Lung (tissue), 12 donors: Measurements from ENCODE around the gene RALGAPA2. TPM values are rescaled to one million over a fixed set of nuclear protein-coding genes. Genes with fewer than 3 reads are reported as not detected.

Source experiments
- ATAC-seq: fragments of 200-7000 bp; cut with Tn5 transposase; one replicate; pipeline ENCODE4 v1.9.1; 2020; ENCODE audit warnings: moderate number of reproducible peaks; ENCODE audit not compliant: insufficient read depth, low FRiP score
- DNase-seq, 3 donors: peaks; one replicate each; pipeline ENCODE4 v3.0.0-alpha.2; 2013 to 2017
- H3K27ac ChIP-seq, 2 donors: one replicate each; pipeline ENCODE4 v1.5.1; 2013; ENCODE audit warnings: mild to moderate bottlenecking in 2 of 2, moderate library complexity in 2 of 2, control low read depth in 1 of 2, inconsistent platforms in 1 of 2, low read depth in 1 of 2, low read length in 1 of 2
- H3K27me3 ChIP-seq, 3 donors: one replicate each; pipeline ENCODE4 v1.5.1; 2013; ENCODE audit warnings: low read length in 2 of 3; ENCODE audit not compliant: control insufficient read depth in 3 of 3, insufficient read depth in 3 of 3
- H3K36me3 ChIP-seq, 4 donors: one replicate each; pipeline ENCODE4 v1.5.1; 2013; ENCODE audit warnings: low read length in 4 of 4, mild to moderate bottlenecking in 1 of 4, moderate library complexity in 1 of 4; ENCODE audit not compliant: control insufficient read depth in 4 of 4, insufficient read depth in 4 of 4
- H3K4me1 ChIP-seq, 5 donors: one replicate each; pipeline ENCODE4 v1.5.1; 2013; ENCODE audit warnings: low read length in 5 of 5, mild to moderate bottlenecking in 2 of 5, moderate library complexity in 1 of 5; ENCODE audit not compliant: control insufficient read depth in 5 of 5, insufficient read depth in 5 of 5
- H3K4me3 ChIP-seq: one replicate; pipeline ENCODE4 v1.5.1; 2013; ENCODE audit warnings: mild to moderate bottlenecking, control low read depth, moderate library complexity
- H3K9ac ChIP-seq, 2 donors: one replicate each; pipeline ENCODE4 v1.5.1; 2013; ENCODE audit warnings: low read length in 2 of 2, control low read depth in 1 of 2; ENCODE audit not compliant: insufficient read depth in 1 of 2
- H3K9me3 ChIP-seq, 4 donors: one replicate each; pipeline ENCODE4 v1.5.1; 2013; ENCODE audit warnings: low read length in 3 of 4, mild to moderate bottlenecking in 1 of 4, moderate library complexity in 1 of 4; ENCODE audit not compliant: control insufficient read depth in 4 of 4, insufficient read depth in 3 of 4
- WGBS, 2 donors: extraction: QIAGEN DNeasy Blood & Tissue Kit; methylation state at CpG; one replicate each; pipeline ENCODE4 v1.1.7; 2013; 5-methylcytosine and 5-hydroxymethylcytosine counted together
- polyA plus RNA-seq, 2 donors: library from polyadenylated mRNA; stranded (reverse); fragments of 200-250 nt; gene quantifications; one replicate each; pipeline ENCODE4 v1.2.1, GENCODE V29; 2013
- total RNA-seq, 2 donors: library from RNA; depleted of rRNA in 1 of 2; stranded (reverse); fragments of >200 nt in 1 of 2; gene quantifications; one replicate each; pipeline ENCODE4 v1.2.1, GENCODE V29; 2014 to 2021
- TF ChIP-seq, protein P1 (sequence below): IDR thresholded peaks from 2 replicates; pipeline ENCODE4 v1.5.1; 2012; ENCODE audit warnings: mild to moderate bottlenecking; ENCODE audit errors: control extremely low read depth, extremely low read depth
- donor health status: control.
- donor health status: control.
- donor health status: Bipolar disorder and iron deficiency.
- donor health status: healthy.
- donor health status: DM: yes; HTN: yes; CAD: no.

The RALGAPA2 gene
- total and polyA plus RNA-seq, 4 donors = 12.1 to 83.4 (median 55.6) TPM

DNA sequence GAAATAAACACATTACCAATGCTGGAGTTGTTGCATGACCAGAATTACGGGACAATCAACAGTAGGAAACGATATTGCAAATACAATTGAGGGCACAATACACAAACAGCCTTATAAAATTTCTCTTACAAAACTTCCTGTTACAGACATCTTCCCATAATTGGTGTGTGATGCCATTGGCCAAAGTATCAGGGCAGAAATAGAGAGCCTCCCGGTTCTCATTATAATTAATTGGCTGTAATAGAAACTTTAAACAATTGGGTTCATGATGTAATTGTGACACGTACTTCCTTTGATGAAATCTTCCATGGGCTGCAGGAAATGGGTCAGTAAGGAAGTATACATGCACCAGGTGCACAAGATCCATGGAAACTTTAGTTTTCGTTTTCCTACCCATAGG lies 40.3 kb upstream of the RALGAPA2 start:
- H3K36me3 ChIP-seq = no peaks in the 10 kb centered on the region
- ATAC-seq (no peak), DNase-seq (peak in 2 of 3 donors; percentile 44 to 62)
- H3K4me3 ChIP-seq = no peak overlapping the region
- TF ChIP-seq, protein P1, sequence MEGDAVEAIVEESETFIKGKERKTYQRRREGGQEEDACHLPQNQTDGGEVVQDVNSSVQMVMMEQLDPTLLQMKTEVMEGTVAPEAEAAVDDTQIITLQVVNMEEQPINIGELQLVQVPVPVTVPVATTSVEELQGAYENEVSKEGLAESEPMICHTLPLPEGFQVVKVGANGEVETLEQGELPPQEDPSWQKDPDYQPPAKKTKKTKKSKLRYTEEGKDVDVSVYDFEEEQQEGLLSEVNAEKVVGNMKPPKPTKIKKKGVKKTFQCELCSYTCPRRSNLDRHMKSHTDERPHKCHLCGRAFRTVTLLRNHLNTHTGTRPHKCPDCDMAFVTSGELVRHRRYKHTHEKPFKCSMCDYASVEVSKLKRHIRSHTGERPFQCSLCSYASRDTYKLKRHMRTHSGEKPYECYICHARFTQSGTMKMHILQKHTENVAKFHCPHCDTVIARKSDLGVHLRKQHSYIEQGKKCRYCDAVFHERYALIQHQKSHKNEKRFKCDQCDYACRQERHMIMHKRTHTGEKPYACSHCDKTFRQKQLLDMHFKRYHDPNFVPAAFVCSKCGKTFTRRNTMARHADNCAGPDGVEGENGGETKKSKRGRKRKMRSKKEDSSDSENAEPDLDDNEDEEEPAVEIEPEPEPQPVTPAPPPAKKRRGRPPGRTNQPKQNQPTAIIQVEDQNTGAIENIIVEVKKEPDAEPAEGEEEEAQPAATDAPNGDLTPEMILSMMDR = no peak
- peaks cover 0 to 9% (median under 1%) of the 10 kb centered on the region in 4 donors for H3K9me3 ChIP-seq
- WGBS, 2 donors = 21 to 38% methylated on average over 5 of the region's 5 CpGs
- no peaks in the 10 kb centered on the region for H3K27me3 ChIP-seq
- H3K4me1 ChIP-seq = peaks cover 0 to 2% (median 0%) of the 10 kb centered on the region in 5 donors
- peak overlapping the region in 1 of 2 donors; percentile 26 for H3K27ac ChIP-seq
- no peak overlapping the region for H3K9ac ChIP-seq

DNA sequence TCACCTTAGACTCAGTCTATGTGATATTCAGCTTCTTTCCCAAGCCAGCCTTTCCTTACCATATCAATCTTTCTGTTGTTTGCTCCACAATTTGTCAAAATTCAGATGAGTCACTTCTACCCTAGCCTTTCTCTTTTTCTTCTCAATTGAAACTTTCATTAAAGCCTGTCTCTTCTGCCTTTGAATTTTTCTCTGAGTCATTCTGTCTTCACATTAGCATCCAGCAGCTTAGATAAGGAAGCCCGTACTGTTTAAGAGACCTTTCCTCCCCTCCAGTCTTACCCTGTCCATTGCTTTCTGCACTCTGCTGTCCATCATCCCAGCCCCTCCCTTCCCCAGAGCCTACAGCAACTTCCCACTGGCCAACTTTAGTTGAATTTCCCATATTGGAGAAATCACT lies 34.9 kb upstream of the RALGAPA2 start:
- no peaks in the 10 kb centered on the region for H3K36me3 ChIP-seq
- H3K4me3 ChIP-seq = no peak overlapping the region
- no peak for DNase-seq
- H3K9me3 ChIP-seq = peaks cover 0 to 9% (median under 1%) of the 10 kb centered on the region in 4 donors
- ATAC-seq = no peak
- 67 to 70% methylated on average over 1 of the region's 1 CpG for WGBS, 2 donors
- no peak overlapping the region for H3K27ac ChIP-seq
- TF ChIP-seq, protein P1 = no peak
- no peaks in the 10 kb centered on the region for H3K27me3 ChIP-seq
- H3K9ac ChIP-seq = no peak overlapping the region
- peaks cover 5 to 28% (median 14%) of the 10 kb centered on the region in 5 donors for H3K4me1 ChIP-seq

DNA sequence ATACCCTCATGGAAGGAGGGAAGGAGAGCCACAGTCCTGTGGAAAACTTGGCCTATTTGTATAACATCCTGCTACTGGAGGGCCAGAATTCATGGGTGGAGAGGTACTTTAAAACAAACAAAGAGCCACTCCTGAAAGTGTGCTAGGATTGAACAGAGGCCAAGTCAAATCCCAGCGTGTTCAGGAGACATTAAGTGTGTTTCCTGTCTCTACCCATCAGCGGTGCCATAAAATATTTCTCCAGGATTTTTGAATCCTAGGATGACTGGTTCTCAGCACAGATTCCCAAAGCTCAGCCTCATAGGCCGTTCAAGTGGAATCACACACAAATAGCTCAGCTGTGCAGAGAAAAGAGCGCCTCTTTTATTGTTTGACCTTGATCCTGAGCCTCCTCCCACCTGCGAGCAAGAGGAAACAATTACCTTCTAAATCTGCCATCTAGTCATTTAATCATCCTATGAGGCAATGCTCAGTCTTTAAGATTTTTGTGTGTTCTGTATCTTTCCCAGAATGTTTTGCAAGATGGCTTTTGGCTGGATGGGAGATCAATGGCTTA lies 31.8 kb upstream of the RALGAPA2 start:
- H3K9me3 ChIP-seq = peaks cover 0 to 9% (median under 1%) of the 10 kb centered on the region in 4 donors
- no peak for DNase-seq
- no peaks in the 10 kb centered on the region for H3K36me3 ChIP-seq
- H3K4me1 ChIP-seq = peaks cover 5 to 51% (median 31%) of the 10 kb centered on the region in 5 donors
- no peaks in the 10 kb centered on the region for H3K27me3 ChIP-seq
- no peak overlapping the region for H3K4me3 ChIP-seq
- ATAC-seq = peak; percentile 3
- 38 to 44% methylated on average over 5 of the region's 5 CpGs for WGBS, 2 donors
- peak overlapping the region; percentile 73 to 83 for H3K27ac ChIP-seq
- TF ChIP-seq, protein P1 = no peak
- peak overlapping the region in 1 of 2 donors; percentile 54 for H3K9ac ChIP-seq
